ENCODE data around the gene CHEK2. TPM values are rescaled to one million over a fixed set of nuclear protein-coding genes. Genes with fewer than 3 reads are reported as not detected.

CHEK2 gene
- polyA plus RNA-seq, 3 donors, result 6.6 to 13.1 (median 7.8) TPM

DNA sequence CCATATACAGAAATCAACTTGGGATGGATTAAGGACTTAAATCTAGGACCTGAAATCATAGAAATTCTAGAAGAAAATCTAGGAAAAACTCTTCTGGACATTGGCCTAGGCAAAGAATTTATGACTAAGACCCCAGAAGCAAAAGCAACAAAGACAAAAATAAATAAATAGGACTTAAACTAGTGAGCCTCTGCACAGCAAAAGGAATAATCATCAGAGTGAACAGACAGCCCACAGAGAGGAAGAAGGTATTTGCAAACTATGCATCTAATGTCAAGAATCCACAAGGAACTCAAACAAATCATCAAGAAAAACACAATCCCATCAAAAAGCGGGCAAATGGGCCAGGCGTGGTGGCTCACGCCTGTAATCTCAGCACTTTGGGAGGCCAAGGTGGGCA is 94.4 kb downstream of the CHEK2 start:
- H3K4me1 Mint-ChIP-seq, result no peaks in the 10 kb centered on the region
- H3K27ac ChIP-seq (ENCODE audit: low read depth in 1 of 2, low read length in 2 of 2), result no peak overlapping the region
- no peak for DNase-seq
- no peak overlapping the region for H3K4me3 ChIP-seq (replicated peaks in 1 of 3; ENCODE audit: low read depth in 2 of 3, low read length in 3 of 3)
- H3K36me3 Mint-ChIP-seq, result no peaks in the 10 kb centered on the region
- H3K27me3 Mint-ChIP-seq (ENCODE audit: low read depth in 3 of 3), result peaks cover 0 to 31% (median 9%) of the 10 kb centered on the region in 3 donors
- H3K4me1 ChIP-seq (ENCODE audit: control insufficient read depth in 1 of 2, insufficient read depth in 2 of 2, low read length in 2 of 2), result no peaks in the 10 kb centered on the region
- intact Hi-C loops (cut with micrococcal nuclease), result no loop called here
- H3K4me2 ChIP-seq (replicated peaks; ENCODE audit: extremely low read depth, low read length, poor library complexity, severe bottlenecking), result no peak overlapping the region
- H3K4me3 Mint-ChIP-seq, result no peak overlapping the region
- no peaks in the 10 kb centered on the region for H3K9me3 ChIP-seq (replicated peaks in 1 of 2; ENCODE audit: control insufficient read depth in 1 of 2, insufficient read depth in 1 of 2, low read length in 2 of 2)
- no peak overlapping the region for H3K9ac ChIP-seq (ENCODE audit: insufficient read depth, low read length, poor library complexity, severe bottlenecking)
- H3K36me3 ChIP-seq (replicated peaks in 1 of 2; ENCODE audit: control insufficient read depth in 1 of 2, insufficient read depth in 2 of 2, low read length in 2 of 2), result no peaks in the 10 kb centered on the region
- H4K20me1 ChIP-seq (ENCODE audit: insufficient read depth, low read length), result no peaks in the 10 kb centered on the region
- H3K9me3 Mint-ChIP-seq, result peaks cover 0 to 8% (median 0%) of the 10 kb centered on the region in 7 donors
- peaks cover 2 to 4% of the 10 kb centered on the region in 2 donors for H3K27me3 ChIP-seq (ENCODE audit: control insufficient read depth in 2 of 2, insufficient read depth in 2 of 2, low read length in 2 of 2)
- no peak overlapping the region for H3K27ac Mint-ChIP-seq
- H2AFZ ChIP-seq (ENCODE audit: insufficient read depth, low read depth, low read length, poor library complexity, severe bottlenecking), result no peak overlapping the region
- TF ChIP-seq, protein P1, sequence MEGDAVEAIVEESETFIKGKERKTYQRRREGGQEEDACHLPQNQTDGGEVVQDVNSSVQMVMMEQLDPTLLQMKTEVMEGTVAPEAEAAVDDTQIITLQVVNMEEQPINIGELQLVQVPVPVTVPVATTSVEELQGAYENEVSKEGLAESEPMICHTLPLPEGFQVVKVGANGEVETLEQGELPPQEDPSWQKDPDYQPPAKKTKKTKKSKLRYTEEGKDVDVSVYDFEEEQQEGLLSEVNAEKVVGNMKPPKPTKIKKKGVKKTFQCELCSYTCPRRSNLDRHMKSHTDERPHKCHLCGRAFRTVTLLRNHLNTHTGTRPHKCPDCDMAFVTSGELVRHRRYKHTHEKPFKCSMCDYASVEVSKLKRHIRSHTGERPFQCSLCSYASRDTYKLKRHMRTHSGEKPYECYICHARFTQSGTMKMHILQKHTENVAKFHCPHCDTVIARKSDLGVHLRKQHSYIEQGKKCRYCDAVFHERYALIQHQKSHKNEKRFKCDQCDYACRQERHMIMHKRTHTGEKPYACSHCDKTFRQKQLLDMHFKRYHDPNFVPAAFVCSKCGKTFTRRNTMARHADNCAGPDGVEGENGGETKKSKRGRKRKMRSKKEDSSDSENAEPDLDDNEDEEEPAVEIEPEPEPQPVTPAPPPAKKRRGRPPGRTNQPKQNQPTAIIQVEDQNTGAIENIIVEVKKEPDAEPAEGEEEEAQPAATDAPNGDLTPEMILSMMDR (IDR thresholded peaks at IDR 0.05), result no peak
- no CpG with 5 or more reads among the region's 3 CpGs for WGBS (ENCODE audit: insufficient coverage)
- no peaks in the 10 kb centered on the region for H3K79me2 ChIP-seq (ENCODE audit: insufficient read depth, low read length)

DNA sequence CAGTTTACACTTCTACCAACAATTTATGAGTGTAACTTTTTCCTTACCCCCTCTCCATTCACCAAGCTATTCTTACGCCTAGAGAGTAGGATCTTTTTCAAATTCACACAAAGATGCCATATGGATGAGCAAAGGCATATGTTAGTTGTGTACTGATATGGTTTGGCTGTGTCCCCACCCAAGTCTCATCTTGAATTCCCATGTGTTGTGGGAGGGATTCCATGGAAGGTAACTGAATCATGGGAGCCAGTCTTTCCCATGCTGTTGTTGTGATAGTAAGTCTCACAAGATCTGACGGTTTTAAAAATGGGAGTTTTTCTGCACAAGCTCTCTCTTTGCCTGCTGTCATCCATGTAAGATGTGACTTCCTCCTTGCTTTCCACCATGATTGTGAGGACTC is 102.3 kb downstream of the CHEK2 start:
- Histone ChIP-seq H3K4me1 (ENCODE audit: control insufficient read depth in 1 of 2, insufficient read depth in 2 of 2, low read length in 2 of 2) (no peaks in the 10 kb centered on the region), H4K20me1 (ENCODE audit: insufficient read depth, low read length) (no peaks in the 10 kb centered on the region), H3K79me2 (ENCODE audit: insufficient read depth, low read length) (no peaks in the 10 kb centered on the region), H2AFZ (ENCODE audit: insufficient read depth, low read depth, low read length, poor library complexity, severe bottlenecking) (no peak overlapping the region), H3K4me3 (replicated peaks in 1 of 3; ENCODE audit: low read depth in 2 of 3, low read length in 3 of 3) (no peak overlapping the region), H3K9me3 (replicated peaks in 1 of 2; ENCODE audit: control insufficient read depth in 1 of 2, insufficient read depth in 1 of 2, low read length in 2 of 2) (no peaks in the 10 kb centered on the region), H3K4me2 (replicated peaks; ENCODE audit: extremely low read depth, low read length, poor library complexity, severe bottlenecking) (no peak overlapping the region), H3K9ac (ENCODE audit: insufficient read depth, low read length, poor library complexity, severe bottlenecking) (no peak overlapping the region), H3K36me3 (replicated peaks in 1 of 2; ENCODE audit: control insufficient read depth in 1 of 2, insufficient read depth in 2 of 2, low read length in 2 of 2) (no peaks in the 10 kb centered on the region), H3K27me3 (ENCODE audit: control insufficient read depth in 2 of 2, insufficient read depth in 2 of 2, low read length in 2 of 2) (no peaks in the 10 kb centered on the region), H3K27ac (ENCODE audit: low read depth in 1 of 2, low read length in 2 of 2) (no peak overlapping the region)
- WGBS (ENCODE audit: insufficient coverage), result 100% methylated on average over 1 of the region's 2 CpGs
- Mint-ChIP-seq H3K4me3 (no peak overlapping the region), H3K27ac (no peak overlapping the region), H3K36me3 (no peaks in the 10 kb centered on the region), H3K4me1 (no peaks in the 10 kb centered on the region), H3K9me3 (peaks cover 0 to 3% (median 0%) of the 10 kb centered on the region in 7 donors), H3K27me3 (ENCODE audit: low read depth in 3 of 3) (peaks cover 0 to 9% (median 5%) of the 10 kb centered on the region in 3 donors)
- intact Hi-C loops (cut with micrococcal nuclease), result no loop called here
- TF ChIP-seq, protein P1 (IDR thresholded peaks at IDR 0.05), result no peak
- no peak for DNase-seq

Small RNA genes lying within 50 kb of the gene (small RNA-seq; reads per million reads assigned to genes)
- not detected for gene RN7SL162P (ENCODE audit: insufficient read length, low read depth)

Other genes starting within 250 kb of the CHEK2 start
- under 1 TPM in 2 of 3 donors, not detected in 1; 0.24 to 0.61 TPM for gene TTC28, start 62.0 kb downstream of the CHEK2 start, polyA plus RNA-seq
- 10 to 100 TPM; 10.1 to 13.2 (median 10.3) TPM for gene HSCB, start 219 bp upstream of the CHEK2 start, polyA plus RNA-seq
- 10 to 100 TPM in 2 of 3 donors, 1 to 10 TPM in 1; 6.8 to 12.6 (median 10.3) TPM for gene CCDC117, start 30.9 kb upstream of the CHEK2 start, polyA plus RNA-seq
- 100 to 1,000 TPM; 175 to 215 (median 201) TPM for gene XBP1, start 58.7 kb upstream of the CHEK2 start, polyA plus RNA-seq
- gene ZNRF3, start 141.8 kb upstream of the CHEK2 start, polyA plus RNA-seq, result under 1 TPM in 1 of 3 donors, not detected in 2; 0.13 TPM